H9 (cell line): Measurements from ENCODE around the gene OR10AD1. TPM values are rescaled to one million over a fixed set of nuclear protein-coding genes. Genes with fewer than 3 reads are reported as not detected.

ENCODE experiments used
- DNase-seq: peaks from one replicate; pipeline ENCODE4 v3.0.0-alpha.2; 2017
- H2AFZ ChIP-seq: one replicate; pipeline ENCODE4 v1.6.1; 2013; ENCODE audit warnings: mild to moderate bottlenecking, low read length, control low read depth, moderate library complexity
- H2AK5ac ChIP-seq: 2 replicates; pipeline ENCODE4 v1.6.1; 2013; ENCODE audit warnings: low read length, control low read depth, mixed read lengths; ENCODE audit not compliant: insufficient read length
- H2BK120ac ChIP-seq: one replicate; pipeline ENCODE4 v1.6.1; 2013; ENCODE audit warnings: low read depth, mild to moderate bottlenecking, low read length, control low read depth, inconsistent platforms; ENCODE audit not compliant: poor library complexity, severe bottlenecking
- H2BK12ac ChIP-seq: 2 replicates; pipeline ENCODE4 v1.6.1; 2013; ENCODE audit warnings: low read length, control low read depth, mixed read lengths, low read depth; ENCODE audit not compliant: insufficient read length
- H2BK15ac ChIP-seq: 2 replicates; pipeline ENCODE4 v1.6.1; 2013; ENCODE audit warnings: low read depth, low read length, control low read depth
- H2BK20ac ChIP-seq: one replicate; pipeline ENCODE4 v1.6.1; 2013; ENCODE audit warnings: low read depth, mild to moderate bottlenecking, low read length, control low read depth, inconsistent platforms; ENCODE audit not compliant: poor library complexity, severe bottlenecking
- H2BK5ac ChIP-seq: 2 replicates; pipeline ENCODE4 v1.6.1; 2013; ENCODE audit warnings: low read length, control low read depth, mixed read lengths; ENCODE audit not compliant: insufficient read length
- H3K14ac ChIP-seq: 2 replicates; pipeline ENCODE4 v1.6.1; 2013; ENCODE audit warnings: low read length, control low read depth; ENCODE audit not compliant: insufficient read depth
- H3K18ac ChIP-seq: 2 replicates; pipeline ENCODE4 v1.6.1; 2013; ENCODE audit warnings: low read depth, mild to moderate bottlenecking, mixed read lengths, low read length, control low read depth; ENCODE audit not compliant: insufficient read length
- H3K23ac ChIP-seq: 2 replicates; pipeline ENCODE4 v1.6.1; 2013; ENCODE audit warnings: low read length, control low read depth, mixed read lengths, low read depth; ENCODE audit not compliant: insufficient read length
- H3K23me2 ChIP-seq: 2 replicates; pipeline ENCODE4 v1.6.1; 2013; ENCODE audit warnings: low read depth, mild to moderate bottlenecking, mixed read lengths, low read length, control low read depth; ENCODE audit not compliant: insufficient read length, poor library complexity, severe bottlenecking
- H3K27ac ChIP-seq: 2 replicates; pipeline ENCODE4 v1.5.1; 2013; ENCODE audit warnings: low read length, control low read depth, mixed read lengths, low read depth; ENCODE audit not compliant: insufficient read length
- H3K27me3 ChIP-seq: 2 replicates; pipeline ENCODE4 v1.6.1; 2013; ENCODE audit warnings: low read length, control low read depth, inconsistent platforms; ENCODE audit not compliant: insufficient read depth
- H3K4ac ChIP-seq: 2 replicates; pipeline ENCODE4 v1.6.1; 2013; ENCODE audit warnings: low read depth, mild to moderate bottlenecking, control low read depth, inconsistent platforms, low read length, moderate library complexity
- H3K4me1 ChIP-seq: 2 replicates; pipeline ENCODE4 v1.6.1; 2013; ENCODE audit warnings: low read length, control low read depth, inconsistent platforms; ENCODE audit not compliant: insufficient read depth
- H3K4me2 ChIP-seq: 2 replicates; pipeline ENCODE4 v1.6.1; 2013; ENCODE audit warnings: low read length, control low read depth, mixed read lengths; ENCODE audit not compliant: insufficient read length, insufficient read depth
- H3K56ac ChIP-seq: 2 replicates; pipeline ENCODE4 v1.6.1; 2013; ENCODE audit warnings: low read depth, mild to moderate bottlenecking, mixed read lengths, low read length, control low read depth; ENCODE audit not compliant: insufficient read length
- H3K79me1 ChIP-seq: 2 replicates; pipeline ENCODE4 v1.6.1; 2013; ENCODE audit warnings: low read depth, mild to moderate bottlenecking, moderate library complexity, low read length, control low read depth, inconsistent platforms; ENCODE audit not compliant: insufficient read depth, poor library complexity, severe bottlenecking
- H3K79me2 ChIP-seq: 2 replicates; pipeline ENCODE4 v1.6.1; 2013; ENCODE audit warnings: low read length, control low read depth, inconsistent platforms; ENCODE audit not compliant: insufficient read depth
- H3K9ac ChIP-seq: 2 replicates; pipeline ENCODE4 v1.6.1; 2013; ENCODE audit warnings: low read length, control low read depth, mixed read lengths; ENCODE audit not compliant: insufficient read length; ENCODE audit errors: extremely low read depth
- H3K9me3 ChIP-seq: one replicate; pipeline ENCODE4 v1.6.1; 2013; ENCODE audit warnings: low read depth, low read length, inconsistent platforms; ENCODE audit not compliant: control insufficient read depth
- H3T11ph ChIP-seq: one replicate; pipeline ENCODE4 v1.6.1; 2013; ENCODE audit warnings: mild to moderate bottlenecking, low read length, control low read depth, inconsistent platforms
- H4K20me1 ChIP-seq: one replicate; pipeline ENCODE4 v1.6.1; 2013; ENCODE audit not compliant: control insufficient read depth, insufficient read length, insufficient read depth
- H4K5ac ChIP-seq: 2 replicates; pipeline ENCODE4 v1.6.1; 2013; ENCODE audit warnings: low read depth, mild to moderate bottlenecking, mixed read lengths, low read length, control low read depth; ENCODE audit not compliant: insufficient read length
- H4K8ac ChIP-seq: replicated peaks from 2 replicates; pipeline ENCODE4 v1.6.1; 2013; ENCODE audit warnings: low read length, control low read depth, mixed read lengths, low read depth; ENCODE audit not compliant: insufficient read length
- H4K91ac ChIP-seq: 2 replicates; pipeline ENCODE4 v1.6.1; 2013; ENCODE audit warnings: low read depth, mild to moderate bottlenecking, moderate library complexity, mixed read lengths, low read length, control low read depth; ENCODE audit not compliant: insufficient read length
- H3K27ac Mint-ChIP-seq, 3 experiments: 2 replicates in 2 of 3; 3 replicates in 1 of 3; pipeline ENCODE4 v1.8.0; 2020 to 2021; ENCODE audit warnings: mixed read lengths in 3 of 3, mild to moderate bottlenecking in 1 of 3, moderate library complexity in 1 of 3
- H3K27me3 Mint-ChIP-seq: 2 replicates; pipeline ENCODE4 v1.8.0; 2021; ENCODE audit warnings: low read depth, mild to moderate bottlenecking, moderate library complexity, mixed read lengths
- H3K36me3 Mint-ChIP-seq, 3 experiments: 2 replicates in 2 of 3; 3 replicates in 1 of 3; pipeline ENCODE4 v1.8.0; 2020 to 2021; ENCODE audit warnings: low read depth in 3 of 3, mixed read lengths in 3 of 3; ENCODE audit not compliant: insufficient read depth in 1 of 3
- H3K4me1 Mint-ChIP-seq, 2 experiments: 2 replicates each; pipeline ENCODE4 v1.8.0; 2020; ENCODE audit warnings: mixed read lengths in 2 of 2
- H3K4me3 Mint-ChIP-seq, 2 experiments: 2 replicates in 1 of 2; 3 replicates in 1 of 2; pipeline ENCODE4 v1.8.0; 2020 to 2021; ENCODE audit warnings: mild to moderate bottlenecking in 2 of 2, mixed read lengths in 2 of 2, moderate library complexity in 1 of 2
- H3K9me3 Mint-ChIP-seq, 2 experiments: 2 replicates in 1 of 2; 3 replicates in 1 of 2; pipeline ENCODE4 v1.8.0; 2020; ENCODE audit warnings: mild to moderate bottlenecking in 2 of 2, mixed read lengths in 2 of 2, moderate library complexity in 1 of 2
- WGBS: extraction: QIAGEN DNeasy Blood & Tissue Kit; methylation state at CpG from one replicate; pipeline ENCODE4 v1.1.7; 2013; ENCODE audit warnings: missing lambda C conversion rate, low lambda C conversion rate, mixed read lengths; ENCODE audit not compliant: insufficient read length; ENCODE audit errors: extremely low coverage; 5-methylcytosine and 5-hydroxymethylcytosine counted together
- total RNA-seq: library from RNA; stranded (reverse); gene quantifications from 2 replicates; pipeline ENCODE4 v1.2.1, GENCODE V29; 2021
- TF ChIP-seq, protein P1 (sequence below): fragments of 200-600 bp; sonication (generic); conservative IDR thresholded peaks from 3 replicates; pipeline ENCODE4 v1.8.0; 2021; ENCODE audit warnings: antibody characterized with exemption, mild to moderate bottlenecking

The OR10AD1 gene
- total RNA-seq, 1 experiment from 2014 or later = not detected

DNA sequence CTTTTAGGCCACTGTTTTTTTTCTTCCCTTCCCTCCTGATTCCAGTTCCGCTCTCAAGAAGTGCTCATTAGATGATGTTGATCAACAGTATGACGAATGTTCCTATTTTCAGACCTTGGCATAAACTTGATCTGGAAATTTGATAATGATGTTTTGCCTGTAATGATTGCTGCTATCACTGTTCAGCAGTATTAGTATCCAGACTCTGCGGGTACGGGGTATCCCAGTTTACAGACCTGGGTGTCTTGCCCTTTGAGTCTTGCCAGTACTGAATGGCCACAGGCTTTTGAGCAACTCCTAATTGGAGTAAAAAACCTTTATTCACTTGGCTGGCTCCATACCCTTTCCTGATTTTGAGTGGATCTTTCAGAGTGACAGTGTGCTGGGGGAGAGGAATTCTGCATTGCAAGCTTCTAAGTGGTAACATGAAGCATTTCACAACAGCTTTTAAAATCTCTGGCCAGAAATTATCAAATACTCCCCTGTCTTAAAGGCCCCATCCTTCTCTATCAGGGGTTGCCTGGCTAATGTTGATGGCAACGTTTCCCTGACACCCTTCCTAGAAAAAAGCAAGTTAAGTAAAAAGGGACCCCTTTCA is 39.8 kb downstream of the OR10AD1 start:
- Mint-ChIP-seq H3K36me3 (no peaks in the 10 kb centered on the region), H3K27me3 (peaks cover 18% of the 10 kb centered on the region), H3K27ac (no peak overlapping the region), H3K9me3 (no peaks in the 10 kb centered on the region), H3K4me3 (no peak overlapping the region), H3K4me1 (peaks cover under 1% of the 10 kb centered on the region in 2 experiments; a peak in 2 of 4 replicates)
- H3T11ph ChIP-seq = no peak overlapping the region
- no peaks in the 10 kb centered on the region for H3K4me1 ChIP-seq
- H3K18ac ChIP-seq = no peak overlapping the region
- no peak overlapping the region for H2BK5ac ChIP-seq
- no peak overlapping the region for H2BK20ac ChIP-seq
- no peaks in the 10 kb centered on the region for H3K79me2 ChIP-seq
- no peak overlapping the region for H2AFZ ChIP-seq
- no peaks in the 10 kb centered on the region for H3K27me3 ChIP-seq
- no peak overlapping the region for H2AK5ac ChIP-seq
- H3K27ac ChIP-seq = no peak overlapping the region
- no peak overlapping the region for H4K8ac ChIP-seq
- no peak overlapping the region for H2BK15ac ChIP-seq
- H3K9me3 ChIP-seq = no peaks in the 10 kb centered on the region
- TF ChIP-seq, protein P1, sequence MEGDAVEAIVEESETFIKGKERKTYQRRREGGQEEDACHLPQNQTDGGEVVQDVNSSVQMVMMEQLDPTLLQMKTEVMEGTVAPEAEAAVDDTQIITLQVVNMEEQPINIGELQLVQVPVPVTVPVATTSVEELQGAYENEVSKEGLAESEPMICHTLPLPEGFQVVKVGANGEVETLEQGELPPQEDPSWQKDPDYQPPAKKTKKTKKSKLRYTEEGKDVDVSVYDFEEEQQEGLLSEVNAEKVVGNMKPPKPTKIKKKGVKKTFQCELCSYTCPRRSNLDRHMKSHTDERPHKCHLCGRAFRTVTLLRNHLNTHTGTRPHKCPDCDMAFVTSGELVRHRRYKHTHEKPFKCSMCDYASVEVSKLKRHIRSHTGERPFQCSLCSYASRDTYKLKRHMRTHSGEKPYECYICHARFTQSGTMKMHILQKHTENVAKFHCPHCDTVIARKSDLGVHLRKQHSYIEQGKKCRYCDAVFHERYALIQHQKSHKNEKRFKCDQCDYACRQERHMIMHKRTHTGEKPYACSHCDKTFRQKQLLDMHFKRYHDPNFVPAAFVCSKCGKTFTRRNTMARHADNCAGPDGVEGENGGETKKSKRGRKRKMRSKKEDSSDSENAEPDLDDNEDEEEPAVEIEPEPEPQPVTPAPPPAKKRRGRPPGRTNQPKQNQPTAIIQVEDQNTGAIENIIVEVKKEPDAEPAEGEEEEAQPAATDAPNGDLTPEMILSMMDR = no peak
- no peaks in the 10 kb centered on the region for H4K20me1 ChIP-seq
- H3K23me2 ChIP-seq = no peaks in the 10 kb centered on the region
- no peak overlapping the region for H4K91ac ChIP-seq
- H3K4ac ChIP-seq = no peak overlapping the region
- no peak overlapping the region for H4K5ac ChIP-seq
- H3K56ac ChIP-seq = no peak overlapping the region
- no peak for DNase-seq
- H2BK120ac ChIP-seq = no peak overlapping the region
- H3K23ac ChIP-seq = no peak overlapping the region
- H3K14ac ChIP-seq = no peak overlapping the region
- no CpG with 5 or more reads among the region's 5 CpGs for WGBS
- H3K79me1 ChIP-seq = no peaks in the 10 kb centered on the region
- H3K4me2 ChIP-seq = no peak overlapping the region
- H3K9ac ChIP-seq = no peak overlapping the region
- no peak overlapping the region for H2BK12ac ChIP-seq
